Activated naive CD4-positive, alpha-beta T cell treated with anti-CD3 and anti-CD28 coated beads, Interleukin-2, amount 10 ng/mL, durations not matched to agents 7 days and 5 days (primary cell): ENCODE results near the gene CAMK1D.

Experiments
- CTCF ChIA-PET: fragments of 350-600 bp; sonication (Branson Sonifier 250); formaldehyde crosslinking; loops from one replicate; lab custom pipeline; 2021; ENCODE audit warnings: antibody characterized with exemption; lab: Charles Lee
- DNase-seq: peaks from one replicate; pipeline ENCODE4 v3.0.0-alpha.2; 2020
- H3K27ac Mint-ChIP-seq: one replicate; pipeline ENCODE4 v1.8.0; 2021; ENCODE audit warnings: mild to moderate bottlenecking, moderate library complexity, mixed read lengths
- H3K27me3 Mint-ChIP-seq: one replicate; pipeline ENCODE4 v1.8.0; 2021; ENCODE audit warnings: mild to moderate bottlenecking, mixed read lengths
- H3K36me3 Mint-ChIP-seq: one replicate; pipeline ENCODE4 v1.8.0; 2021; ENCODE audit warnings: mixed read lengths
- H3K4me1 Mint-ChIP-seq: one replicate; pipeline ENCODE4 v1.8.0; 2021; ENCODE audit warnings: mixed read lengths
- H3K4me3 Mint-ChIP-seq: one replicate; pipeline ENCODE4 v1.8.0; 2021; ENCODE audit warnings: mild to moderate bottlenecking, moderate library complexity, mixed read lengths
- H3K9me3 Mint-ChIP-seq: one replicate; pipeline ENCODE4 v1.8.0; 2021; ENCODE audit warnings: mixed read lengths

The CAMK1D gene

DNA sequence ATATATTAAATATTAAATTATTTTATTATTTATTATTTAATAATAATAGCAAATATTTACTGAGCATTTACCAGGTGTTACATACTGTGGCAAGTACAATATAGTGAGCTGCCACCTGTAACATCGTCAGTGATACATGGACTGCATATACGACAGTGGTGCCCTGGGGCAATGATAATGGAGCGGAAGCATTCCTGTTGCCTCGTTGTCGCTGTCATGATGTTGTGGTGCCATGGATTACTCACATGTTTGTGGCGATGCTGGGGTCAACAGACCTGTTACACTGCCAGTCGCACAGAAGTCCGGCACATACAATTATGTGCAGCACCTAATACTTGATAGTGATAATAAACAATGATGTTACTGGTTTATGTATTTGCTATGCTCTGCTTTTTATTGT is 20.6 kb downstream of the CAMK1D start:
- peaks cover 20% of the 10 kb centered on the region for H3K4me1 Mint-ChIP-seq
- H3K9me3 Mint-ChIP-seq: no peaks in the 10 kb centered on the region
- H3K36me3 Mint-ChIP-seq: peaks cover 1% of the 10 kb centered on the region
- H3K4me3 Mint-ChIP-seq: no peak overlapping the region
- no peak for DNase-seq
- H3K27ac Mint-ChIP-seq: no peak overlapping the region
- H3K27me3 Mint-ChIP-seq: no peaks in the 10 kb centered on the region
- CTCF ChIA-PET: no interaction called here

DNA sequence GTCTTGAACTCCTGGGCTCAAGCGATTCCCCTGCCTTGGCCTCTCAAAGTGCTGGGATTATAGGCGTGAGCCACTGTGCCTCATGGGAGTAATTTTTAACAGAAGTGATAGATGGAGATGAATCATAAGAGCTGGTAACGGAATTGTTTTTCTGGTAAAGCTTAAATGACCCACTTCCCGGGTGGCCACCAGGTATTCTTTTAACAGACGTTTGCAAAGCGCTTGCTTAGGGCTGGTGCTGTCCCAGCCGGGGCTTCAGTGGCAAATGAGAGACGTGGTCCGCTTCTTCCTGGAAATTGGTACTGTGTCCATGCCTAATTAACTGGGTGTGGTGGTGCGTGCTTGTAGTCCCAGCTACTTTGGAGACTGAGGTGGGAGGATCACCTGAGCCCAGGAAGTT is 23.5 kb downstream of the CAMK1D start:
- H3K4me3 Mint-ChIP-seq: no peak overlapping the region
- H3K4me1 Mint-ChIP-seq: peaks cover 2% of the 10 kb centered on the region
- CTCF ChIA-PET: no interaction called here
- H3K27me3 Mint-ChIP-seq: no peaks in the 10 kb centered on the region
- H3K27ac Mint-ChIP-seq: no peak overlapping the region
- no peak for DNase-seq
- H3K9me3 Mint-ChIP-seq: no peaks in the 10 kb centered on the region
- H3K36me3 Mint-ChIP-seq: no peaks in the 10 kb centered on the region

DNA sequence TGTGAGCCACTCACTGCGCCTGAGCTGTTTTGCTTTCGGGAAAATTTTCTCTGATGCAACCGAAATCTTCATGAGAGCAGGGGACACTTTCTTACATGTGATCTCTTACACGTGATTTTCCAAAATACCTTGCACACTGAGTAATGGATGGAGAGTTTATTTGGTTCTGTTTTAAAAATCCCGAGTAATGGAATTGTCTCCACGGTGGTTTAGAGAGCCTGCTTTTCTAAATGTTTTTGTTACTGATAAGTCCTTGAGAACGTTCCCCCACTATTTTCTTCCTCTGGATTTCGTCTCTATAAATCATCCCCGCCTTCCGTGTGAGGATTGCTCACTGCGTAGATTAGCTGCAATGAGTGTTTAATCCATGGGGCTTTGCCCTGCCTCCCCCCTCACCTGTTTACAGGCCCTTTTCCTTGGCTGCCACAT is 25.7 kb downstream of the CAMK1D start:
- no peaks in the 10 kb centered on the region for H3K36me3 Mint-ChIP-seq
- no peak overlapping the region for H3K4me3 Mint-ChIP-seq
- H3K4me1 Mint-ChIP-seq: no peaks in the 10 kb centered on the region
- CTCF ChIA-PET: no interaction called here
- H3K9me3 Mint-ChIP-seq: no peaks in the 10 kb centered on the region
- no peak for DNase-seq
- H3K27ac Mint-ChIP-seq: no peak overlapping the region
- H3K27me3 Mint-ChIP-seq: no peaks in the 10 kb centered on the region

DNA sequence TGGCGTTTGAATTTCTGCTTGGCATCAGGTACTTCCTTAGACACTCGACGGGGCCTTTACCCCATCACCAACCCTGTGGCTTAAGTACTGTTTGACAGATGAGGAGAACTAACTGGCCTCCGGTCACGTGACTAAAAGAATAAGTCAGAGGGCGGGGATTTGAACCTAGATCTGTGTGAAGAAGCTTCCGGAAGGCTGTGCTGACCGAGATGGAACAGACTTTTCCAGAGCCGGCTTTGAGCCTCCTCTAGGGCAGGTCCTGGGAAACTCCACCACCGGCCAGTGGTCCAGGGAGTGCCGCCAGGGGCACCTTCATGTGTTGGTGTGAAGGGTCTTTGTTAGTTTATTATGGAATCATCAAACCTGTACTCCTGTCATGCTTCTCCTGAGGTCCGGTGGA is 26.9 kb downstream of the CAMK1D start:
- H3K9me3 Mint-ChIP-seq: no peaks in the 10 kb centered on the region
- H3K4me3 Mint-ChIP-seq: no peak overlapping the region
- no peaks in the 10 kb centered on the region for H3K27me3 Mint-ChIP-seq
- no peaks in the 10 kb centered on the region for H3K4me1 Mint-ChIP-seq
- DNase-seq: no peak
- no peaks in the 10 kb centered on the region for H3K36me3 Mint-ChIP-seq
- CTCF ChIA-PET: no interaction called here
- no peak overlapping the region for H3K27ac Mint-ChIP-seq

GRCh38 chr10:12377658-12378290 is 28.4 kb downstream of the CAMK1D start:
- CTCF ChIA-PET: no interaction called here
- no peak overlapping the region for H3K4me3 Mint-ChIP-seq
- no peaks in the 10 kb centered on the region for H3K9me3 Mint-ChIP-seq

DNA sequence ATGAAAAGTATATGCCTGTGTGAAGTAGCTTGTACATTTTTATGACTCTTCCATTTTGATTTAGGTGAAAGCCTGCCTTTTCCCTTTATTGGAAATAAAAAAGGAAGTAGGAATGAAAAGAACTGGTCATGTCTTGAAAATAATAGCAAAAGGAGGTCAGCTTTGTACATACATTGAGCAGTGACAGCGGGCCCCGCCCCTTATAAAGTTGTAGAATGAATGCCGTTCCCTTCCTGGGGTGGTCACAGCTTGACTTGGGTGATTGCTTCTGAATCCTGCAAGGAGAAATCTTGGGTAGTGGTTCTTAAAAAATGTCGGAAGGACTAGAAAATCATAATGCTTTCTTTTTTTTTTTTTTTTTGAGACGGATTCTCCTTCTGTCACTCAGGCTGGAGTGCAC is 31.7 kb downstream of the CAMK1D start:
- Mint-ChIP-seq H3K4me1 (no peaks in the 10 kb centered on the region), H3K27me3 (no peaks in the 10 kb centered on the region), H3K27ac (no peak overlapping the region), H3K36me3 (no peaks in the 10 kb centered on the region), H3K4me3 (no peak overlapping the region), H3K9me3 (peaks cover 9% of the 10 kb centered on the region)
- CTCF ChIA-PET: no interaction called here
- no peak for DNase-seq

More at GRCh38 chr10:12377658-12378290, 28.4 kb downstream of the CAMK1D start:
- Mint-ChIP-seq H3K36me3 (no peaks in the 10 kb centered on the region), H3K27me3 (no peaks in the 10 kb centered on the region), H3K27ac (no peak overlapping the region), H3K4me1 (no peaks in the 10 kb centered on the region)
- no peak for DNase-seq

DNA sequence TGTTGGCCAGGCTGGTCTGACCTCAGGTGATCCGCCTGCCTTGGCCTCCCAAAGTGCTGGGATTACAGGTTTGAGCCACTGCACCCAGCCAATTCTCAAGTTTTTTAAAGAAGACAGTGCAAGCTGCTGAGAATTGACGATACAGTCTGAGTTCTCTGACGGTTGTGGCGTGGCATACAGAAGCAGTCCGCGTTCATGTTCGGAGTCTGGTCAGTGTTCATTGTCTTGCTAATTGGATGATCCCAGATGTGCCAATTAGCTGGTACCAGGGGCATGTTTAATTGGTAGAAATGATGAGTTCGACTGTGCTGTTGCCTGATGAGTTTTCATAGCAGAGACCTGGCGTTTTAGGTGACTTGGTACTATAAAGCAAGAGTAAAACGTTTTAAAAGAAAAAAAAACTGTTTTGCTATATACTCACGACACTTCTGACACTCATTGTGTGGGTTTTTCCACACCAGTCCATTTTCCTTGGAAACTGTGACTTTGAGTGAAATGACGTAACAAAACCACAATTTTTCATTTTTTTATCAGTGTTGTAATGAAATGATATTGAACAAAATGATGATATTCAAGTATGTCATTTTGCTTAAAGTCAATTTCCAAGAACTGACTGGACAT is 32.3 kb downstream of the CAMK1D start:
- Mint-ChIP-seq H3K27ac (no peak overlapping the region), H3K9me3 (peaks cover 9% of the 10 kb centered on the region), H3K27me3 (no peaks in the 10 kb centered on the region), H3K4me1 (no peaks in the 10 kb centered on the region), H3K36me3 (no peaks in the 10 kb centered on the region), H3K4me3 (no peak overlapping the region)
- no peak for DNase-seq
- CTCF ChIA-PET: no interaction called here

DNA sequence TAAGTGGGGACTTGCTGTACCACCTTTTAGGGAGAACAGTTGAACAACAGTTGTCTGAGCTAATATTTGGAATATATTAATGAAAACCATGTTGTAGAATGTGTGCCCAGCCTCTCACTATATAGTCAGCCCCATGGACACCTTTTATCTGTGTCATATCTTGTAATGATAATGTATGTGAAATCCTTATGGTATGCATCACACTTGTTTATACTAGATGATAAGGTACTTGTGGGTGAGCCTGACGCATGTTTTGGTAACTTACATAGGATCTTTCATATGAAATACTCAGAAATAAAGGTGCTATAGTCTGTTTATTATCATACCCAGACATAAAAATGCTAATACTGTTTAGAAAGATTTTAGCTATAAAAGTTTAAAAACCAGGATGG is 32.8 kb downstream of the CAMK1D start:
- Mint-ChIP-seq H3K27me3 (no peaks in the 10 kb centered on the region), H3K4me3 (no peak overlapping the region), H3K4me1 (no peaks in the 10 kb centered on the region), H3K27ac (no peak overlapping the region), H3K9me3 (peaks cover 9% of the 10 kb centered on the region), H3K36me3 (no peaks in the 10 kb centered on the region)
- no peak for DNase-seq
- CTCF ChIA-PET: no interaction called here

DNA sequence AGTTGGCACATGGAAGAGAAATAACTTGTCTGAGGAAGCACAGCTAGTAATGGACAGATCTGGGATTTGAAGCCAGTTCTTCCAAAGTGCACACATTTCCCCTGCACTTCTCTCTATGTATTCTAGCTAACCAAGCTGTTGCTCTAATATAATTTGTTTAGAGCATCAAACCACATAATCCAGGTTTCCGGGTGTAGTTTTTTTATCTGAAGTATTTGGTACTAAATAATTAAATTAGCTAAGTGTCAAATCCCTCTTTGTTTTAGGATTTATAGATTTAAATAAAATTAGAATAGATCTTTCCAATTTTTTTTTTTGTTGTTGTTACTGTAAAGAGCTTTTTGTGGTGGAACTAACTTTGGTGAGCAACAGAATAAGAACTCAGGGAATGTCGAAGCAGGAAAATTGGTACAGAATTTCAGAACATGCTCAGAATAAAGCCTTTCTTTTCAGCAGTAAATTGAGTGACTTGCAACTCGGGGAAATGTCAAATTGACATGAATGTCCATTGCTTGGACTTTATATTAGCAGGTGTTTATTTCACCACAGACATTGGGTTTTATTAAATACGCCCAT is 33.7 kb downstream of the CAMK1D start:
- CTCF ChIA-PET: no interaction called here

DNA sequence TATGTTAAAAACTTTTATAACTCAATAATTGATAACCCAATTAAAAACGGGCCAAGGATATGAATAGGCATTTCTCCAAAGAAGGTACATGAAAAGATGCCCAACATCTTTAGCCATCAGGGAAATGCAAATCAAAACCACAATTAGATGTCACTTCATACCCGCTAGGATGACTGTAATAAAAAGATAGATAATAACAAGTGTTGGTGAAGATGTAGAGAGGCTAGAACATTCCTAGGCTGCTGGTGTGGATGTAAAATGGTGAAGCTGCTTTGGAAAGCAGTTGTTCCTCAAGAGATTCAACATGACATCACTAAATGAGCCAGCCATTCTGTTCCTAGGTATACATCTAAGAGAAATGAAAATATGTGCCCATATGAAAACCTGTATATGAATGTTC is 35.6 kb downstream of the CAMK1D start:
- CTCF ChIA-PET: no interaction called here
- H3K4me1 Mint-ChIP-seq: no peaks in the 10 kb centered on the region

More for the DNA sequence above, 33.7 kb downstream of the CAMK1D start:
- DNase-seq: no peak
- no peaks in the 10 kb centered on the region for H3K27me3 Mint-ChIP-seq
- no peaks in the 10 kb centered on the region for H3K4me1 Mint-ChIP-seq
- no peak overlapping the region for H3K4me3 Mint-ChIP-seq
- peaks cover 9% of the 10 kb centered on the region for H3K9me3 Mint-ChIP-seq
- H3K36me3 Mint-ChIP-seq: no peaks in the 10 kb centered on the region
- H3K27ac Mint-ChIP-seq: no peak overlapping the region

GRCh38 chr10:12387561-12388210 is 38.3 kb downstream of the CAMK1D start:
- CTCF ChIA-PET: no interaction called here
- DNase-seq: no peak
- Mint-ChIP-seq H3K36me3 (no peaks in the 10 kb centered on the region), H3K27ac (no peak overlapping the region), H3K4me1 (no peaks in the 10 kb centered on the region), H3K4me3 (no peak overlapping the region), H3K27me3 (no peaks in the 10 kb centered on the region), H3K9me3 (peaks cover 9% of the 10 kb centered on the region)

More for the DNA sequence above, 35.6 kb downstream of the CAMK1D start:
- Mint-ChIP-seq H3K9me3 (peaks cover 9% of the 10 kb centered on the region), H3K27ac (no peak overlapping the region), H3K4me3 (no peak overlapping the region), H3K27me3 (no peaks in the 10 kb centered on the region), H3K36me3 (no peaks in the 10 kb centered on the region)
- DNase-seq: no peak

DNA sequence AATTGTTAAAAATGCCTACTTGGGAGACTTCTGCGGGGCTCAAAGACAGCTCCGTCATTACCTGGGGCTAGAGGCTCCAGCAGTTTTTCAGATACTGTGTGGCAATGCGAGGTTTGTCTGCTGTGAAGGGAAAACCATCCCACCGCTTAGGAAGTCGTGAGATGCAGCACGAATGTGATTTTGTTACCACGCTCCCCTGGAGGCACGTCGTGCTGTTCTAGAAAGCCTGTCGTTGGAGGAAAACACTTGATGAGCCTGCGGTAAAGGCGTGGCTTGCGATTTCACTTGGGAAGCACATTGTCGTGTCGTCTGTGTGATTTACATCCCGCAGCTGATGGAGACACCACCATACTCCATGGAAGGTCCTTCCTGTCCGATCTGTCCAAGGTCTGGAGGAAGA is 39.3 kb downstream of the CAMK1D start:
- Mint-ChIP-seq H3K36me3 (no peaks in the 10 kb centered on the region), H3K27ac (no peak overlapping the region), H3K4me1 (no peaks in the 10 kb centered on the region), H3K9me3 (peaks cover 9% of the 10 kb centered on the region), H3K4me3 (no peak overlapping the region), H3K27me3 (no peaks in the 10 kb centered on the region)
- DNase-seq: no peak
- CTCF ChIA-PET: no interaction called here

- no peaks in the 10 kb centered on the region for H3K4me1 Mint-ChIP-seq
- H3K4me3 Mint-ChIP-seq: no peak overlapping the region
- CTCF ChIA-PET: no interaction called here
- no peak overlapping the region for H3K27ac Mint-ChIP-seq
- H3K36me3 Mint-ChIP-seq: no peaks in the 10 kb centered on the region
- H3K9me3 Mint-ChIP-seq: peaks cover 9% of the 10 kb centered on the region
- no peak for DNase-seq
- H3K27me3 Mint-ChIP-seq: no peaks in the 10 kb centered on the region
Measured at GRCh38 chr10:12389154-12389734, 39.9 kb downstream of the CAMK1D start.

GRCh38 chr10:12390733-12391132 is 41.4 kb downstream of the CAMK1D start:
- CTCF ChIA-PET: no interaction called here
- Mint-ChIP-seq H3K27ac (no peak overlapping the region), H3K27me3 (no peaks in the 10 kb centered on the region), H3K9me3 (no peaks in the 10 kb centered on the region), H3K36me3 (no peaks in the 10 kb centered on the region), H3K4me3 (no peak overlapping the region), H3K4me1 (no peaks in the 10 kb centered on the region)
- no peak for DNase-seq
